Fibroblast of pulmonary artery (primary cell): ENCODE measurements around the gene RER1.
A peak's percentile ranks its signal among the peaks of the same experiment; 100 is the strongest.

Source experiments
- DNase-seq: peaks from one replicate; pipeline ENCODE4 v3.0.0-alpha.2; 2010; ENCODE audit warnings: low read depth
- H3K4me3 ChIP-seq: replicated peaks from 2 replicates; pipeline ENCODE4 v1.5.1; 2011; ENCODE audit warnings: low read depth, mild to moderate bottlenecking, control low read depth, low read length, moderate library complexity
- TF ChIP-seq, protein P1 (sequence below): IDR thresholded peaks from 2 replicates; pipeline ENCODE4 v1.5.1; 2011; ENCODE audit warnings: mild to moderate bottlenecking, control low read depth, low read length, inconsistent platforms; ENCODE audit errors: missing control alignments

The RER1 gene

GRCh38 chr1:2447276-2448097 lies 55.8 kb downstream of the RER1 start:
- H3K4me3 ChIP-seq, result no peak overlapping the region
- TF ChIP-seq, protein P1, sequence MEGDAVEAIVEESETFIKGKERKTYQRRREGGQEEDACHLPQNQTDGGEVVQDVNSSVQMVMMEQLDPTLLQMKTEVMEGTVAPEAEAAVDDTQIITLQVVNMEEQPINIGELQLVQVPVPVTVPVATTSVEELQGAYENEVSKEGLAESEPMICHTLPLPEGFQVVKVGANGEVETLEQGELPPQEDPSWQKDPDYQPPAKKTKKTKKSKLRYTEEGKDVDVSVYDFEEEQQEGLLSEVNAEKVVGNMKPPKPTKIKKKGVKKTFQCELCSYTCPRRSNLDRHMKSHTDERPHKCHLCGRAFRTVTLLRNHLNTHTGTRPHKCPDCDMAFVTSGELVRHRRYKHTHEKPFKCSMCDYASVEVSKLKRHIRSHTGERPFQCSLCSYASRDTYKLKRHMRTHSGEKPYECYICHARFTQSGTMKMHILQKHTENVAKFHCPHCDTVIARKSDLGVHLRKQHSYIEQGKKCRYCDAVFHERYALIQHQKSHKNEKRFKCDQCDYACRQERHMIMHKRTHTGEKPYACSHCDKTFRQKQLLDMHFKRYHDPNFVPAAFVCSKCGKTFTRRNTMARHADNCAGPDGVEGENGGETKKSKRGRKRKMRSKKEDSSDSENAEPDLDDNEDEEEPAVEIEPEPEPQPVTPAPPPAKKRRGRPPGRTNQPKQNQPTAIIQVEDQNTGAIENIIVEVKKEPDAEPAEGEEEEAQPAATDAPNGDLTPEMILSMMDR, result no peak
- DNase-seq, result no peak

DNA sequence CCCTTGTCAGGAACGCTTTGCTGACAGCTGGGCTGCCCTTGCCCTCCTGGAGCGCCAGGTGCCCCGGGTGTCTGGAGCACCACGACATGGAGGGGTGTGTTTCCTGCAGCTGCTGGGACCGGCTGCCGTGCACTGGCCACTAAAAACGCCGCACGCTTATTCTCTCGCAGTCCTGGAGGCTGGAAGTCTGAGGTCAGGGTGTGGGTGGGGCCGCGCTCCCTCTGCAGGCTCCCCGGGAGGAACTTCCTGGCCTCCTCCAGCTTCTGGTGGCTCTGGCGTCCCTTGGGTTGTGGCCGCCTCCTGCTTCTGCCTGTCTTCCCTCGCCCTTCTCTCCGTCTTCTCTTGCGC lies 56.4 kb downstream of the RER1 start:
- no peak overlapping the region for H3K4me3 ChIP-seq
- TF ChIP-seq, protein P1, result no peak
- DNase-seq, result no peak

GRCh38 chr1:2449636-2450454 lies 58.2 kb downstream of the RER1 start:
- no peak for DNase-seq
- TF ChIP-seq, protein P1, result no peak
- H3K4me3 ChIP-seq, result no peak overlapping the region

- TF ChIP-seq, protein P1, result no peak
- H3K4me3 ChIP-seq, result no peak overlapping the region
- DNase-seq, result peak; percentile 47
These were observed 60.1 kb downstream of the RER1 start for GRCh38 chr1:2451741-2452140.

- no peak for DNase-seq
- H3K4me3 ChIP-seq, result no peak overlapping the region
- TF ChIP-seq, protein P1, result no peak
These were observed 60.7 kb downstream of the RER1 start for GRCh38 chr1:2452201-2452931.

GRCh38 chr1:2452932-2453315 lies 61.3 kb downstream of the RER1 start:
- no peak for DNase-seq
- H3K4me3 ChIP-seq, result no peak overlapping the region
- TF ChIP-seq, protein P1, result no peak
